ENCODE measurements around the gene PSMD12.
A peak's percentile ranks its signal among the peaks of the same experiment; 100 is the strongest.

Gene PSMD12

DNA sequence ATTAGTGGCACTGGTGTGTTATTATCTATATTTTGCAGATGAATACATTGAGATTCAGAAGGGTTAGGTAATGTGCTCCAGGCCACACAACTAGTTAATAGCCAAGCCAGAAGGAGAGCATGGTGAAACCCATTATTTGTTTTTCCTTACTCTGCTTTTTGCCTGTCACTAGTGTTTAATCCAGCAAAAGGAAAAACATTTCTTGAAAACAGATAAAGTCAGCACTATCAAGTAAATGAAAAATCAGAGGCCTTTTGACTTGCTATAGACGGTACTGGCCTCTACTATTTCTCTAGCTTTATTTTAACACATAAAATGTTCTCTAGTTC is 15.5 kb upstream of the PSMD12 start:
- TF ChIP-seq NFIC (IDR thresholded peaks at IDR 0.05) (no peak), RAD21 (IDR thresholded peaks at IDR 0.05; ENCODE audit: low read depth) (no peak), CREB1 (IDR thresholded peaks at IDR 0.05; ENCODE audit: low read depth) (no peak), TEAD4 (IDR thresholded peaks at IDR 0.05) (no peak), YY1 (IDR thresholded peaks at IDR 0.05; ENCODE audit: low read depth) (no peak), REST (IDR thresholded peaks at IDR 0.05; ENCODE audit: low read depth) (no peak), FOXM1 (IDR thresholded peaks at IDR 0.05; ENCODE audit: borderline replicate concordance, low read depth) (no peak), EGR1 (IDR thresholded peaks at IDR 0.05) (no peak), CEBPB (IDR thresholded peaks at IDR 0.05) (no peak), TAF1 (IDR thresholded peaks at IDR 0.05; ENCODE audit: low read depth) (no peak), ZBTB7A (IDR thresholded peaks at IDR 0.05; ENCODE audit: low read depth) (no peak), TCF12 (IDR thresholded peaks at IDR 0.05; ENCODE audit: low read depth) (no peak), EP300 (IDR thresholded peaks at IDR 0.05; ENCODE audit: borderline replicate concordance) (no peak), USF1 (IDR thresholded peaks at IDR 0.05) (no peak)
- TF ChIP-seq, protein P1, sequence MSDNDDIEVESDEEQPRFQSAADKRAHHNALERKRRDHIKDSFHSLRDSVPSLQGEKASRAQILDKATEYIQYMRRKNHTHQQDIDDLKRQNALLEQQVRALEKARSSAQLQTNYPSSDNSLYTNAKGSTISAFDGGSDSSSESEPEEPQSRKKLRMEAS (IDR thresholded peaks at IDR 0.05), result no peak

DNA sequence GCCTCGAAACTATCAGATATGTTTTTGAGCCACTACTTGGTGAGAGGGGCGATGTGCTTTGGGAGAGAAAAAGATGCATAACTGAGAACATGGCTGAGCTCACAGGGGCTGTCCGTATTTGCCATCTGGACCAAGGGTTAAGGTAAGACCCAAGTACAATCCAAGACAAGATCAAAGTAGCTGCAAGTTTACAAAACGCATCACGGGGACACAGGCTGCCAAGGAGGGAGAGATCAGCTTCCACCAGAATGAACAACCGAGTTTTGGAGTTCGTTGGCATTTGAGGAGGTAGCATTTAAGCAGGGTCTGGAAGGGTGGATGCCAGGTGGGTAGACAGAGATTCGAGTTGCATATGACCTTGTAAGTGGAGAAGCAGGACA is 12.9 kb upstream of the PSMD12 start:
- TF ChIP-seq USF1 (IDR thresholded peaks at IDR 0.05), result no peak
- TF ChIP-seq TAF1 (IDR thresholded peaks at IDR 0.05; ENCODE audit: low read depth), result no peak
- TF ChIP-seq TCF12 (IDR thresholded peaks at IDR 0.05; ENCODE audit: low read depth), result no peak
- TF ChIP-seq FOXM1 (IDR thresholded peaks at IDR 0.05; ENCODE audit: borderline replicate concordance, low read depth), result no peak
- TF ChIP-seq REST (IDR thresholded peaks at IDR 0.05; ENCODE audit: low read depth), result no peak
- TF ChIP-seq NFIC (IDR thresholded peaks at IDR 0.05), result no peak
- TF ChIP-seq ZBTB7A (IDR thresholded peaks at IDR 0.05; ENCODE audit: low read depth), result no peak
- TF ChIP-seq YY1 (IDR thresholded peaks at IDR 0.05; ENCODE audit: low read depth), result no peak
- TF ChIP-seq, protein P1 (IDR thresholded peaks at IDR 0.05), result no peak
- TF ChIP-seq CREB1 (IDR thresholded peaks at IDR 0.05; ENCODE audit: low read depth), result no peak
- no peak for TF ChIP-seq TEAD4 (IDR thresholded peaks at IDR 0.05)
- no peak for TF ChIP-seq EGR1 (IDR thresholded peaks at IDR 0.05)
- no peak for TF ChIP-seq RAD21 (IDR thresholded peaks at IDR 0.05; ENCODE audit: low read depth)

GRCh38 chr17:67378454-67379250 is 12.3 kb upstream of the PSMD12 start:
- TF ChIP-seq EP300 (IDR thresholded peaks at IDR 0.05; ENCODE audit: borderline replicate concordance) (no peak), NFIC (IDR thresholded peaks at IDR 0.05) (no peak), TCF12 (IDR thresholded peaks at IDR 0.05; ENCODE audit: low read depth) (no peak), RAD21 (IDR thresholded peaks at IDR 0.05; ENCODE audit: low read depth) (peak; percentile 46; the same call in 1 of the 2 replicates), ZBTB7A (IDR thresholded peaks at IDR 0.05; ENCODE audit: low read depth) (peak; percentile 81), TEAD4 (IDR thresholded peaks at IDR 0.05) (0 out of 2 replicates have a peak, but pooled peaks have one; percentile 12), CEBPB (IDR thresholded peaks at IDR 0.05) (no peak), USF1 (IDR thresholded peaks at IDR 0.05) (peak; percentile 43; the same call in 1 of the 2 replicates)
- TF ChIP-seq, protein P1 (IDR thresholded peaks at IDR 0.05), result peak; percentile 62

GRCh38 chr17:67377488-67378453 is 11.4 kb upstream of the PSMD12 start:
- TF ChIP-seq CREB1 (IDR thresholded peaks at IDR 0.05; ENCODE audit: low read depth) (no peak), YY1 (IDR thresholded peaks at IDR 0.05; ENCODE audit: low read depth) (no peak; the same call in 1 of the 2 replicates), TEAD4 (IDR thresholded peaks at IDR 0.05) (no peak), TCF12 (IDR thresholded peaks at IDR 0.05; ENCODE audit: low read depth) (0 out of 2 replicates have a peak, but pooled peaks have one; percentile 30), RAD21 (IDR thresholded peaks at IDR 0.05; ENCODE audit: low read depth) (no peak)
